NCI-H2171 treated with DMSO at 0.1 percent for 48 hours (cell line): ENCODE measurements around the gene DYSF.
"Not testable (repeated sequence)": the region's sequence is repeated elsewhere in the genome, so short reads cannot be mapped to it uniquely, and the experiment has no call there.

Experiments
- DNase-seq: peaks from one replicate; lab custom pipeline; 2025; lab: John Stamatoyannopoulos, UW

DYSF gene

DNA sequence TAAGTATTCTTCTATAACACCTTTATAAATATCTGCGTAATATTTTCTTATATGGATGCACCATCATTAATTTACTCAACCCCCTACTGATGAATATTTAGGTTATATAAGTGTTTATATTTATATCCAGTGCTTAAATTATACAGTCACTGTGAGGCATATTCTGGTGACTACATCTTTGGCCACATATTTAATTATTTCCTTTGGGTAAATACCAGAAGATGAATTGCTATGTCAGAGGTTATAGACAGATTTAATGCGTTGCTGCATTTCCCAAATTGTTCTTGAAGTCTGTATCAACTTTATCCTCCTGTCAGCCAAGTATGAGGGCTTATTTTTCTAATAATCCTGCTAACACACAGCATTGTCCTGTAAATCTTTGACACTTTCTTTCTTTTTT, 18.7 kb downstream of the DYSF start:
- DNase-seq, result no peak

- no peak for DNase-seq
Observed at GRCh38 chr2:71473346-71474031, 20.1 kb downstream of the DYSF start.

DNA sequence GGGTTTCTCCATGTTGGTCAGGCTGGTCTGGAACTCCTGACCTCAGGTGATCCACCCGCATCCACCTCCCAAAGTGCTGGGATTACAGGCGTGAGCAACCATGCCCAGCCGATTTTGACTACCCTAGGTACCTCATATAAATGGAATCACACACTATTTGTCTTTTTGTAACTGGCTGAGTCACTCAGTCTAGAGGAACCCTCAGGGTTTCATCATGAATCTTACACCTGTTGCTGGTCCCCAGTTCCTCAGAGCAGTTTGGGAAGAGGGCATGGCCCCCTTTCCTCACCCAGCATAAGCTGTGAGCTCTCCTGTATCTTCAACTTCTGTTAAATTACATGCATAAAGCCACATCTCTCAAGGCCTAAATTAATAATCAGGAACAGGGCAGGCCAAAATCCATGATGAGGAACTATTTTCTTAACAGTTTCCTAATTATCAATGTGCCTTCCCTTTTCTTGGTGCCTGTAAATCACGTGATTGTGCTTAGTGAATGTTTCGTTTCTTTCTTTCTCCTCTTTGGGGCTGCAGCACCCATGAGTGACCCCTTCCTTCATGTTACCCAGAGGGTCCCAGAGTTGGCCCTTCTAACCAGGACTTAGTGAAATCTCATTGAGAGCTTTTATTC, 20.9 kb downstream of the DYSF start:
- no peak for DNase-seq

- DNase-seq, result no peak
Observed at GRCh38 chr2:71474744-71475397, 21.5 kb downstream of the DYSF start.

GRCh38 chr2:71476495-71476894, 23.1 kb downstream of the DYSF start:
- DNase-seq, result no peak

- DNase-seq, result no peak
Observed at GRCh38 chr2:71477231-71477691, 23.9 kb downstream of the DYSF start.

DNA sequence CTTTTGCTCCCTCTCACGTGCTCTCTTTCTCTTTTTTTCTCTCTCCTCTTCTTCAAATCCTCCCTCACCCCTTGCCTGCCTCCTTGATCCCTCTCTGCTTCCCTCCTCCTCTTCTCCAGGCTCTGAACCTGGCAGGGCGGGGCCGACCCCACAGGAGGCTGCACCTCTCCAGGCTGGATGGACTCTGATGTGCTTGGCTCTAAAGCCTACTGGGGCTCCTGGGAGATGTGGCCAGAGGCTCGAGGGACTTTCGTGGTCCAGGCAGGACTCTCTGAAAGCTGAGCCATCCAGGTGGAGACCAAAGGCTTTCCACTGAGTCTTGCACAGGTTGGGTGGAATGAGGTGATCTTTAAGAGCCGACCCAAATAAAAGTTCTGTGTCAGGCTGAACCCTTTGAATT, 25.4 kb downstream of the DYSF start:
- DNase-seq, result no peak

DNA sequence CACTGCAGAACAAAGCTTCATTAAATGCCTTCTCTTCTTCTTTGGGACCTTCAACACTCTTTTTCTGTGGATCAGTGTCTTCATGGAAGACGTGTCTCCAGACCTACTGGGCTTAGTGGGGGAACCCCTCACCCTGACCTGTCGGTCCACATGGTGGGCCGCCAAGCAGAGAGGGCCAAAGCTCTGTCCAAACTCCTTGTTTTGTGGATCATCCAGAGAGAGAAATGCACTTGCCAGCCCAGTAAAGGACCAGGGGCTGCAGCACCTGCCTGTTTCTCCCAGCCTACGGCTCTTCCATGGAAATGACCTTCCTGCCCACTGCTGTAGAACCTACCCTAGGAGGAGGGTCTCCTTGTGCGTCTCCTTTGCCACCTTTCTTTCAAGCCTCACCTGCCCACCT, 25.9 kb downstream of the DYSF start:
- DNase-seq, result no peak

GRCh38 chr2:71481111-71481510, 27.8 kb downstream of the DYSF start:
- no peak for DNase-seq

DNA sequence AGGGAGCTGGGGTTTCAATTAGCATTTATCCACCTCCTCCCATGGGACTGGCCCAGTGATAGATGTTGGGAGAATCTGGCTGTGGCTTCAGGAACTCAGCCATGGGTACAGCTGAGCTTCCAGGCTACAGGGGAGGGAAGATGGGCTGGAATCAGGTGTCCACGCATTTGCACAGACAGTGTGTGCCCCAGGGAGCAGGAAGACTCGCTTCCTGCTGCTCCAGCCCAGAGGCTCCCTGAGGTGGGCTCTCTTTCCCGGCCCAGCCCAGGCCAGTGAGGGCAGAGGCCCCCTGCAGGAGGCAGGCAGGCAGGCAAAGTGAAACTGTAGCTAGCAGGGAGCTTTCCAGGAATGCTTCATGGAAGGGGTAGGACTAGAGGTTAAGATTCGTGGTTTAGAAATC, 28.7 kb downstream of the DYSF start:
- no peak for DNase-seq

GRCh38 chr2:71483246-71483645, 29.9 kb downstream of the DYSF start:
- no peak for DNase-seq

GRCh38 chr2:71484354-71484753, 31.0 kb downstream of the DYSF start:
- DNase-seq, result no peak

GRCh38 chr2:71486881-71487640, 33.7 kb downstream of the DYSF start:
- no peak for DNase-seq

DNA sequence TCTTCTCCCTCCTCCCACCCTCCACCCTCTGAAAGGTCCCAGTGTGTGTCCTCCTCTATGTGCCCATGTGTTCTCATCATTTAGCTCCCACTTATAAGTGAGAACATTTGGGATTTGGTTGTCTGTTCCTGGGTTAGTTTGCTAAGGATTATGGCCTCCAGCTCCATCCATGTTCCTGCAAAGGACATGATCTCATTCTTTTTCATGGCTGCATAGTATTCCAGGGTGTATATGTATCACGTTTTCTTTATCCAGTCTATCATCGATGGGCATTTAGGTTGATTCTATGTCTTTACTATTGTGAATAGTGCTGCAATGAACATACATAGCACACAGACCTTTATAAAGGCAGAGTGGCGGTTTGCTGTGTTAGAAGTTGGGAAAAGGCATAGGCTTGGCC, 38.2 kb downstream of the DYSF start:
- DNase-seq, result not testable (repeated sequence)

GRCh38 chr2:71492112-71492511, 38.8 kb downstream of the DYSF start:
- no peak for DNase-seq

DNA sequence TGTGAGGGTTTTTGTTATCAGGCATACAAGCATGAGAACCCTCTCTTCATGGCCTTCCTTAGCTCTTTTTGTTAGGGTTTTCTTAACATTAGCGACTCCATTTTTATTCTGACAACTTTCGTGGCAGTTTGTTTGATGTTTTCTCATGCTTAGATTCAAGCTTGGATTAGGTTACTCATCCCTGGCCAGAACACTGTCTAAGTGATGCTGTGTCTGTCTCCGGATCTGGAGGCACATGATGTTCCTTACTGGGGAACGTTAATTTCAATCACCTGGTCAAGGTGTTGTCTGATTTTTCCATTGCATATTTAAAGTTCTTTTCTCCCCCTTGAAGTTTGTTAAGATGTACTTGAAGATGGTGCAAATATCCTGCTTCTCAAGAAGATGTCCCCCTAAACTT, 40.7 kb downstream of the DYSF start:
- no peak for DNase-seq

GRCh38 chr2:71494523-71495155, 41.3 kb downstream of the DYSF start:
- no peak for DNase-seq

DNA sequence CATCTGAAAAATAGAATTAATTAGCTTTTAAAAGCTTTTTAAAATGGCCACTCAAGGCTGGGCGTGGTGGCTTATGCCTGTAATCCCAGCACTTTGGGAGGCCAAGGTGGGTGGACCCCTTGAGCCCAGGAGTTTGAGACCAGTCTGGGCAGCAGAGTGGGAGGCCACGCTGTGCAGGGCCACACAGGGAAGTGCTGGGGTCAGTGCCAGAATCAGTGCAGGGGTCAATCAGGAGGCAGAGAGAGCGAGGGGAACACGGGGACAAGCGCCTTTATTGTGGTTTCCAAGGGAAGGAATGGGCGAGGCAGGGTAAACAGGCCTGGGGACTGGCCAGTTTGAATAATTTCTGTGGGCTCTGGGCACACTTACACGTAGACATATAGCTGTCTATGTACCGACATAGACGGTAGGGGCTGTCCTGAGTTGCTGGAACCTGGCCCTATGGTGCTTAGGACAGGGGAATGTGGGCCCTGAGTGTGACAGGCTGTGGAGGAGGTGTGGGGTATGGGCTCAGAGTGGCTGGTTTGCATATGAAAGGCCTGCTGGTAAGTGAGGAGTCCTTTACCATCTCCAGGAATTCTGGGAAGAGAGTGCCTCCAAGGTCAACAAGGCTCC, 42.9 kb downstream of the DYSF start:
- DNase-seq, result no peak

DNA sequence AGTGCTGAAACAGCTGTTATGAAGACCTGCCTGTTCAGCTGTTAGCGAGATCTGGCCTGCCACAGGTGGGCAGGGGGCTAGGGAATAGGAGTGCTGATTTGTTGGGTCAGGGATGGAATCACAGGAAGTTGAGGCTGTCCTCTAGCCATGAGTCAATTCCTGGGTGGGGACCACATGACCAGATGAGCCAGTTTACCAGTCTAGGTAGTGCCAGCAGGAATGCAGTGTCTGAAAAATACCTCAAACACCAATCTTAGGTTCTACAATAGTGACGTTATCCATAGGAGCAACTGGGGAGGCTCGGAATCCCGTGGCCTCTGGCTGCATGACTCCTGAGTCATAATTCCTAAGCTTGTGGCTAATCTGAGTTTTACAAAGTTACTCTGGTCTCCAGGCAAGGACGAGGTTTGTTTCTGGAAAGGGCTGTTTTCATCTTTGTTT, 44.9 kb downstream of the DYSF start:
- DNase-seq, result no peak

DNA sequence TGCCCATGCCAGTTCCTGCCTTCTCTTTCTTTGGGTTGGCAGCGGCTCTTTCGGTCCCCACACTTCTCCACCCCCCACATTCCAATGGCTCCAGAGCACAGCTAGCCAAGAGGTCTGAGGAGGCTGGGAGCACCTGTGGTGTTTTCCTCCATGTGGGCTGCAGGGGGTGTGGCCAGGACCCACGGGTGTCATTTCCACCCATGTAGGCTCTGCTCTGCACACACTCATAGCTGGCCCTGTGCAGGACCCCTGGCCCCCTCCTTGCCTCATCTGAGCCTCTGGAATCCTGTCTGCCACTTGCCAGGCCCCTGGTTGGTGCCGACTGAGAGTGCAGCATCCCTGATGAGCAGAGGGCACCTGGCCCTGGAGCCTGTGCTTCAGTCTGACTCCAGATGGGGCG, 46.3 kb downstream of the DYSF start:
- no peak for DNase-seq

GRCh38 chr2:71500426-71501079, 47.2 kb downstream of the DYSF start:
- DNase-seq, result no peak
